HepG2 (cell line): ENCODE measurements around the gene FAM53B. TPM values are rescaled to one million over a fixed set of nuclear protein-coding genes. Genes with fewer than 3 reads are reported as not detected.
A peak's percentile ranks its signal among the peaks of the same experiment; 100 is the strongest.

Experiments used
- ATAC-seq: fragments of 200-7000 bp; cut with Tn5 transposase; 3 replicates; pipeline ENCODE4 v1.9.1; 2020; ENCODE audit warnings: mild to moderate bottlenecking, moderate library complexity
- BruUV-seq: library from RNA; stranded (reverse); fragments of 400-500 nt; replicated peaks from 2 replicates; lab custom pipeline; 2021; lab: Mats Ljungman, UMichigan
- CTCF ChIA-PET: fragments of 300-600 bp; formaldehyde crosslinking; extraction: SDS; loops from one replicate; lab custom pipeline; 2021; ENCODE audit warnings: low total read pairs, inconsistent platforms, low intra/inter-chr PET ratio; lab: Yijun Ruan, JAX
- POLR2A ChIA-PET: fragments of 350-600 bp; sonication (Branson Sonifier 250); formaldehyde crosslinking; loops from one replicate; lab custom pipeline; 2020; ENCODE audit warnings: antibody characterized with exemption, inconsistent platforms; lab: Yijun Ruan, JAX
- DNase-seq: peaks from one replicate; pipeline ENCODE4 v3.0.0-alpha.2; 2015; ENCODE audit warnings: low spot score
- FAIRE-seq: peaks from 3 replicates; lab custom pipeline; 2011; peaks lifted over from hg19 to GRCh38; lab: Jason Lieb, UNC
- H2AFZ ChIP-seq: one replicate; pipeline ENCODE4 v1.6.1; 2011; ENCODE audit warnings: low read length, inconsistent platforms
- H3K27ac ChIP-seq: fragments of 300-600 bp; 3 replicates; pipeline ENCODE4 v1.8.0; 2011; ENCODE audit warnings: mixed run types, mild to moderate bottlenecking, mixed read lengths, low read length, inconsistent platforms; ENCODE audit not compliant: insufficient read depth; ENCODE audit errors: extremely low read length
- H3K27me3 ChIP-seq, 2 experiments: fragments of 200-600 bp in 1 of 2; 2 replicates in 1 of 2; 3 replicates in 1 of 2; pipeline versions ENCODE4 v1.6.0 to v1.8.0; 2011; ENCODE audit warnings: low read length in 2 of 2, mild to moderate bottlenecking in 2 of 2, moderate library complexity in 2 of 2, inconsistent platforms in 1 of 2; ENCODE audit not compliant: insufficient read depth in 2 of 2, control insufficient read depth in 1 of 2
- H3K36me3 ChIP-seq, 2 experiments: fragments of 200-600 bp in 1 of 2; replicated peaks in 1 of 2; 2 replicates in 1 of 2; 3 replicates in 1 of 2; pipeline versions ENCODE4 v1.5.1 to v1.8.0; 2011; ENCODE audit warnings: low read length in 2 of 2, inconsistent platforms in 1 of 2; ENCODE audit not compliant: insufficient read depth in 2 of 2, control insufficient read depth in 1 of 2
- H3K4me1 ChIP-seq: 2 replicates; pipeline ENCODE4 v1.5.1; 2012; ENCODE audit warnings: low read length, inconsistent platforms; ENCODE audit not compliant: insufficient read depth
- H3K4me2 ChIP-seq: 2 replicates; pipeline ENCODE4 v1.6.0; 2011; ENCODE audit warnings: low read depth, low read length, inconsistent platforms
- H3K4me3 ChIP-seq, 3 experiments: fragments of 200-600 bp in 1 of 3; sonication (generic), shearing (Covaris generic) in 1 of 3; replicated peaks in 1 of 3; 2 replicates each; pipeline ENCODE4 v1.5.1; 2011 to 2016; ENCODE audit warnings: low read length in 3 of 3, inconsistent platforms in 2 of 3, low read depth in 2 of 3, mild to moderate bottlenecking in 2 of 3, control low read depth in 1 of 3, mixed read lengths in 1 of 3; ENCODE audit not compliant: insufficient read depth in 1 of 3
- H3K79me2 ChIP-seq: one replicate; pipeline ENCODE4 v1.6.1; 2011; ENCODE audit warnings: low read length, inconsistent platforms; ENCODE audit not compliant: insufficient read depth
- H3K9ac ChIP-seq: 2 replicates; pipeline ENCODE4 v1.6.0; 2011; ENCODE audit warnings: mild to moderate bottlenecking, low read depth, low read length, inconsistent platforms; ENCODE audit not compliant: insufficient read depth
- H3K9me3 ChIP-seq: 2 replicates; pipeline ENCODE4 v1.5.1; 2012; ENCODE audit warnings: mild to moderate bottlenecking, low read length
- H4K20me1 ChIP-seq: 2 replicates; pipeline ENCODE4 v1.6.0; 2011; ENCODE audit warnings: inconsistent platforms, mild to moderate bottlenecking, low read length, moderate library complexity; ENCODE audit not compliant: insufficient read depth
- ATF6 ChIP-seq: sonication (generic); formaldehyde crosslinking; conservative IDR thresholded peaks from 2 replicates; pipeline ENCODE4 v1.4.0; 2020; ENCODE audit warnings: missing genetic modification reagents
- NR2F6 ChIP-seq, 2 experiments: IDR thresholded peaks; 2 replicates each; pipeline ENCODE4 v1.6.1; 2016; ENCODE audit warnings: antibody characterized with exemption in 1 of 2, mild to moderate bottlenecking in 1 of 2
- RBFOX2 ChIP-seq: fragments of 200-400 bp; formaldehyde crosslinking; IDR thresholded peaks from 2 replicates; pipeline ENCODE4 v1.6.1; 2017; ENCODE audit warnings: low read depth, mild to moderate bottlenecking, low read length
- SMC3 ChIP-seq: IDR thresholded peaks from 2 replicates; pipeline ENCODE4 v1.6.1; 2011; ENCODE audit warnings: low read length, improper control_type of control experiment
- ZBTB33 ChIP-seq: sonication (generic); formaldehyde crosslinking; IDR thresholded peaks from 2 replicates; pipeline ENCODE4 v1.4.0; 2020; ENCODE audit warnings: missing genetic modification reagents
- WGBS: methylation state at CpG from one replicate; pipeline ENCODE4 v1.1.6; 2017; ENCODE audit warnings: low lambda C conversion rate; 5-methylcytosine and 5-hydroxymethylcytosine counted together
- in situ Hi-C: cut with HindIII; loops from 2 replicates; pipeline ENCODE4 v1.10.0; 2017; ENCODE audit warnings: low pct_unique_long_range_greater_than_20kb; ENCODE audit not compliant: extremely low pct_ligation_motif_present
- intact Hi-C: fragments of 100-400 bp; cut with micrococcal nuclease; formaldehyde crosslinking; loops from one replicate; pipeline ENCODE4 v1.10.0; 2022; ENCODE audit not compliant: unreplicated experiment
- polyA plus RNA-seq, 8 experiments: library from polyadenylated mRNA; depleted of rRNA in 3 of 8; stranded (reverse) in 7 of 8; unstranded in 1 of 8; fragments of >200 nt; fragmentation: Illumina TruSeq in 4 of 8; extraction: Trizol in 4 of 8; gene quantifications; 2 replicates each; pipeline versions ENCODE4 v1.2.1 to v1.2.3, GENCODE V29; 2011 to 2016; ENCODE audit warnings: low read depth in 4 of 8, missing spikeins in 1 of 8, mixed read lengths in 1 of 8; ENCODE audit not compliant: insufficient read depth in 1 of 8
- total RNA-seq, 5 experiments: library from RNA; depleted of rRNA; stranded (reverse); fragments of >200 nt; fragmentation: Illumina TruSeq; extraction: Trizol; gene quantifications; 2 replicates each; pipeline ENCODE4 v1.2.3, GENCODE V29; 2016; ENCODE audit warnings: low read depth in 1 of 5

Gene FAM53B
- total and polyA plus RNA-seq, 2 of the 13 experiments (the other 11 are each of a cell fraction or from before 2014, with no cell fraction given), result 6.4 to 19.3 TPM

GRCh38 chr10:124672181-124672638 lies 72.0 kb downstream of the FAM53B start:
- TF ChIP-seq RBFOX2 (no peak), ATF6 (CRISPR knock-in tag) (no peak)
- Histone ChIP-seq H3K27me3 (no peaks in the 10 kb centered on the region), H4K20me1 (peaks cover 5% of the 10 kb centered on the region; the same call in 1 of the 2 replicates), H3K4me3 (no peak overlapping the region), H2AFZ (no peak overlapping the region), H3K36me3 (peaks cover 10 to 13% of the 10 kb centered on the region in 2 experiments; a peak in 3 of 5 replicates), H3K4me2 (no peak overlapping the region), H3K9ac (no peak overlapping the region), H3K4me1 (peaks cover 7% of the 10 kb centered on the region), H3K9me3 (no peaks in the 10 kb centered on the region), H3K27ac (no peak overlapping the region), H3K79me2 (no peaks in the 10 kb centered on the region)
- CTCF ChIA-PET, result no interaction called here
- ATAC-seq, result no peak
- in situ Hi-C loops, result no loop called here
- WGBS, result 95% methylated on average over 15 of the region's 16 CpGs
- no peak for DNase-seq
- no peak for FAIRE-seq
- intact Hi-C loops, result no loop called here
- BruUV-seq, result no TSS peak
- POLR2A ChIA-PET, result no interaction called here

DNA sequence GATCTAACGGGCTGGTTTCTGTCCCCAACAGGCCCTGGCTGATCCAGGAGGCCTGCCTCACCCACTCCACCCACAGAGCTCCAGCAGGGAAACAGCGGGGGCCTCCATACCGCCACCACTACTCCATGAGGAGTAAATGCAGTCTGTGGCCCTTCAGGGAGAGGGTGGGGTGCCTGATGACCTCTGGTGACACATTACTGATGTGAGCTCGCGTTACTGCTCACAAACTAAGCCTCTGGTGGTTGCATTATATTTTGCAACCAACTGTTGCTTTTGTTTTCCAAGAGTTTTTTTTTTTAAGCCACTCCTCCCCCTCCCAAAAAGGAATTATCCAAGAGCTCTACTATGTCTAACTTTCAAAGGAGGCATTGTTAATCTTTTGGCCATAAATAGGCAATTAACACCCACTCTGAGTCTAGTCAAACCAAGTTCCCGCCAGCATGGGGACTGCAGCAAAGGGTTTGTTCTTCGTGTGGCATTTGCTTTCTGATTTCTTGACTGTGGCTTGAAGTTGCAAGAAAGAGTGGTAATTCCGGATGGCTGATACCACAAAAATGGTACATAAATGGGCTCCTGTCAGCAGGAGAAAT lies 72.6 kb downstream of the FAM53B start:
- no peak overlapping the region for H2AFZ ChIP-seq
- POLR2A ChIA-PET, result no interaction called here
- H3K27me3 ChIP-seq, result no peaks in the 10 kb centered on the region
- H3K36me3 ChIP-seq, result peaks cover 10 to 13% of the 10 kb centered on the region in 2 experiments; a peak in 2 of 5 replicates
- 90% methylated on average over 8 of the region's 8 CpGs for WGBS
- no TSS peak for BruUV-seq
- no peak overlapping the region for H3K4me2 ChIP-seq
- H3K27ac ChIP-seq, result no peak overlapping the region
- H3K9me3 ChIP-seq, result no peaks in the 10 kb centered on the region
- TF ChIP-seq NR2F6 (IDR thresholded peaks at IDR 0.05) (no peak), NR2F6 (CRISPR knock-in tag; IDR thresholded peaks at IDR 0.05) (peak; percentile 24; the same call in 1 of the 2 replicates), SMC3 (no peak), ZBTB33 (CRISPR knock-in tag) (peak; percentile 97)
- TF ChIP-seq, all 625 proteins: peak for 2
- in situ Hi-C loops (no loop called here), intact Hi-C loops (loop anchor here (1.0 kb wide), 1 partner anchor 39 kb away; no protein-coding TSS in a partner anchor)
- H3K4me3 ChIP-seq, result no peak overlapping the region
- H4K20me1 ChIP-seq, result no peaks in the 10 kb centered on the region
- H3K9ac ChIP-seq, result no peak overlapping the region
- no peaks in the 10 kb centered on the region for H3K79me2 ChIP-seq
- CTCF ChIA-PET, result no interaction called here
- H3K4me1 ChIP-seq, result peaks cover 1% of the 10 kb centered on the region; the same call in 1 of the 2 replicates
- peak; percentile 63 for DNase-seq
- no peak for FAIRE-seq
- ATAC-seq, result peak; percentile 78
